Measurements from ENCODE around the gene CDH13.

The CDH13 gene

GRCh38 chr16:82830944-82831343 lies 204.2 kb downstream of the CDH13 start:
- Histone ChIP-seq H3K27ac (ENCODE audit: extremely low read depth, low read depth, low read length) (no peak overlapping the region), H3K4me1 (ENCODE audit: control insufficient read depth, insufficient read depth, low read length) (no peaks in the 10 kb centered on the region), H3K4me3 (ENCODE audit: low read depth, low read length) (no peak overlapping the region), H3K9me3 (ENCODE audit: control insufficient read depth, insufficient read depth, low read depth, low read length) (no peaks in the 10 kb centered on the region), H3K36me3 (ENCODE audit: control insufficient read depth in 2 of 2, insufficient read depth in 1 of 2, low read length in 2 of 2) (no peaks in the 10 kb centered on the region)
- ChIA-PET CTCF (no interaction called here), POLR2A (no interaction called here)
- TF ChIP-seq, protein P1, sequence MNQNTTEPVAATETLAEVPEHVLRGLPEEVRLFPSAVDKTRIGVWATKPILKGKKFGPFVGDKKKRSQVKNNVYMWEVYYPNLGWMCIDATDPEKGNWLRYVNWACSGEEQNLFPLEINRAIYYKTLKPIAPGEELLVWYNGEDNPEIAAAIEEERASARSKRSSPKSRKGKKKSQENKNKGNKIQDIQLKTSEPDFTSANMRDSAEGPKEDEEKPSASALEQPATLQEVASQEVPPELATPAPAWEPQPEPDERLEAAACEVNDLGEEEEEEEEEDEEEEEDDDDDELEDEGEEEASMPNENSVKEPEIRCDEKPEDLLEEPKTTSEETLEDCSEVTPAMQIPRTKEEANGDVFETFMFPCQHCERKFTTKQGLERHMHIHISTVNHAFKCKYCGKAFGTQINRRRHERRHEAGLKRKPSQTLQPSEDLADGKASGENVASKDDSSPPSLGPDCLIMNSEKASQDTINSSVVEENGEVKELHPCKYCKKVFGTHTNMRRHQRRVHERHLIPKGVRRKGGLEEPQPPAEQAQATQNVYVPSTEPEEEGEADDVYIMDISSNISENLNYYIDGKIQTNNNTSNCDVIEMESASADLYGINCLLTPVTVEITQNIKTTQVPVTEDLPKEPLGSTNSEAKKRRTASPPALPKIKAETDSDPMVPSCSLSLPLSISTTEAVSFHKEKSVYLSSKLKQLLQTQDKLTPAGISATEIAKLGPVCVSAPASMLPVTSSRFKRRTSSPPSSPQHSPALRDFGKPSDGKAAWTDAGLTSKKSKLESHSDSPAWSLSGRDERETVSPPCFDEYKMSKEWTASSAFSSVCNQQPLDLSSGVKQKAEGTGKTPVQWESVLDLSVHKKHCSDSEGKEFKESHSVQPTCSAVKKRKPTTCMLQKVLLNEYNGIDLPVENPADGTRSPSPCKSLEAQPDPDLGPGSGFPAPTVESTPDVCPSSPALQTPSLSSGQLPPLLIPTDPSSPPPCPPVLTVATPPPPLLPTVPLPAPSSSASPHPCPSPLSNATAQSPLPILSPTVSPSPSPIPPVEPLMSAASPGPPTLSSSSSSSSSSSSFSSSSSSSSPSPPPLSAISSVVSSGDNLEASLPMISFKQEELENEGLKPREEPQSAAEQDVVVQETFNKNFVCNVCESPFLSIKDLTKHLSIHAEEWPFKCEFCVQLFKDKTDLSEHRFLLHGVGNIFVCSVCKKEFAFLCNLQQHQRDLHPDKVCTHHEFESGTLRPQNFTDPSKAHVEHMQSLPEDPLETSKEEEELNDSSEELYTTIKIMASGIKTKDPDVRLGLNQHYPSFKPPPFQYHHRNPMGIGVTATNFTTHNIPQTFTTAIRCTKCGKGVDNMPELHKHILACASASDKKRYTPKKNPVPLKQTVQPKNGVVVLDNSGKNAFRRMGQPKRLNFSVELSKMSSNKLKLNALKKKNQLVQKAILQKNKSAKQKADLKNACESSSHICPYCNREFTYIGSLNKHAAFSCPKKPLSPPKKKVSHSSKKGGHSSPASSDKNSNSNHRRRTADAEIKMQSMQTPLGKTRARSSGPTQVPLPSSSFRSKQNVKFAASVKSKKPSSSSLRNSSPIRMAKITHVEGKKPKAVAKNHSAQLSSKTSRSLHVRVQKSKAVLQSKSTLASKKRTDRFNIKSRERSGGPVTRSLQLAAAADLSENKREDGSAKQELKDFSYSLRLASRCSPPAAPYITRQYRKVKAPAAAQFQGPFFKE (tag by site-specific recombination; IDR thresholded peaks at IDR 0.05; ENCODE audit: borderline replicate concordance) = no peak
- TF ChIP-seq ZNF133 (tag by site-specific recombination; IDR thresholded peaks at IDR 0.05) (no peak), ZNF585B (tag by site-specific recombination; IDR thresholded peaks at IDR 0.05) (no peak), ZBTB26 (tag by site-specific recombination; optimal IDR thresholded peaks at IDR 0.05) (no peak), ZNF138 (tag by site-specific recombination; IDR thresholded peaks at IDR 0.05; ENCODE audit: borderline replicate concordance) (no peak), ZNF132 (tag by site-specific recombination; IDR thresholded peaks at IDR 0.05; ENCODE audit: borderline replicate concordance) (no peak), SCRT1 (tag by site-specific recombination; IDR thresholded peaks at IDR 0.05; ENCODE audit: borderline replicate concordance) (no peak), MZF1 (tag by site-specific recombination; IDR thresholded peaks at IDR 0.05; ENCODE audit: borderline replicate concordance) (no peak), ZNF510 (tag by site-specific recombination; IDR thresholded peaks at IDR 0.05; ENCODE audit: insufficient replicate concordance) (no peak), ZNF302 (tag by site-specific recombination; IDR thresholded peaks at IDR 0.05; ENCODE audit: low read depth) (no peak), ZNF10 (tag by site-specific recombination; IDR thresholded peaks at IDR 0.05) (no peak), EGR2 (tag by site-specific recombination; IDR thresholded peaks at IDR 0.05; ENCODE audit: low read depth) (no peak), ZBTB44 (tag by site-specific recombination; IDR thresholded peaks at IDR 0.05) (no peak), ZNF843 (tag by site-specific recombination; IDR thresholded peaks at IDR 0.05) (no peak)
- TF ChIP-seq, protein P2, sequence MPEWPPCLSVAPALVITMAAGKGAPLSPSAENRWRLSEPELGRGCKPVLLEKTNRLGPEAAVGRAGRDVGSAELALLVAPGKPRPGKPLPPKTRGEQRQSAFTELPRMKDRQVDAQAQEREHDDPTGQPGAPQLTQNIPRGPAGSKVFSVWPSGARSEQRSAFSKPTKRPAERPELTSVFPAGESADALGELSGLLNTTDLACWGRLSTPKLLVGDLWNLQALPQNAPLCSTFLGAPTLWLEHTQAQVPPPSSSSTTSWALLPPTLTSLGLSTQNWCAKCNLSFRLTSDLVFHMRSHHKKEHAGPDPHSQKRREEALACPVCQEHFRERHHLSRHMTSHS (tag by site-specific recombination; IDR thresholded peaks at IDR 0.05) = no peak

DNA sequence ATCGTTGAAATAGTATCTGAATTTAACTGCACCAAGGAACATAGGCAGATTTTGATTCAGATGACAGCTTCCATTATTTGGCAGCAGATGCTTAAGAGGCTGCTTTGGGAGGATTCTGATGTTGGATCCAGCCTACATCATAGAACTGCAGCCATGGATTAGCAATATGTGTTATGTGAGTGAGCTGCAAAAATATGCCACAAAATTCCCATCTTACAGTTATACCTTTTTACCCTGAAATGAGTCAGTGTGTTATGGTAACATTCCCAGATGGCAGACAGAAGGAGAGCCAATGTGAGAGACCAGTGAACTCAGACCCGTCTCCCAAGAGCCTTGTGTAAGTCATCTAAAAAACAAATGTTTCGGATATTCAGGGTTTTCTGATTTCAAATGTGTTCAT lies 206.1 kb downstream of the CDH13 start:
- POLR2A ChIA-PET = no interaction called here
- Histone ChIP-seq H3K27ac (ENCODE audit: extremely low read depth, low read depth, low read length) (no peak overlapping the region), H3K9me3 (ENCODE audit: control insufficient read depth, insufficient read depth, low read depth, low read length) (no peaks in the 10 kb centered on the region), H3K4me1 (ENCODE audit: control insufficient read depth, insufficient read depth, low read length) (no peaks in the 10 kb centered on the region), H3K4me3 (ENCODE audit: low read depth, low read length) (no peak overlapping the region), H3K36me3 (ENCODE audit: control insufficient read depth in 2 of 2, insufficient read depth in 1 of 2, low read length in 2 of 2) (no peaks in the 10 kb centered on the region)
- CTCF ChIA-PET = no interaction called here
- TF ChIP-seq ZNF248 (tag by site-specific recombination; IDR thresholded peaks at IDR 0.05) = no peak
- TF ChIP-seq, protein P3, sequence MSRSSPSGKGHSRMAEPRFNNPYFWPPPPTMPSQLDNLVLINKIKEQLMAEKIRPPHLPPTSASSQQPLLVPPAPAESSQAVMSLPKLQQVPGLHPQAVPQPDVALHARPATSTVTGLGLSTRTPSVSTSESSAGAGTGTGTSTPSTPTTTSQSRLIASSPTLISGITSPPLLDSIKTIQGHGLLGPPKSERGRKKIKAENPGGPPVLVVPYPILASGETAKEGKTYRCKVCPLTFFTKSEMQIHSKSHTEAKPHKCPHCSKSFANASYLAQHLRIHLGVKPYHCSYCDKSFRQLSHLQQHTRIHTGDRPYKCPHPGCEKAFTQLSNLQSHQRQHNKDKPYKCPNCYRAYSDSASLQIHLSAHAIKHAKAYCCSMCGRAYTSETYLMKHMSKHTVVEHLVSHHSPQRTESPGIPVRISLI (tag by site-specific recombination; IDR thresholded peaks at IDR 0.05) = no peak
- no peak for TF ChIP-seq OSR2 (tag by site-specific recombination; IDR thresholded peaks at IDR 0.05)
- no peak for TF ChIP-seq ZBTB26 (tag by site-specific recombination; optimal IDR thresholded peaks at IDR 0.05)
- TF ChIP-seq, protein P4, sequence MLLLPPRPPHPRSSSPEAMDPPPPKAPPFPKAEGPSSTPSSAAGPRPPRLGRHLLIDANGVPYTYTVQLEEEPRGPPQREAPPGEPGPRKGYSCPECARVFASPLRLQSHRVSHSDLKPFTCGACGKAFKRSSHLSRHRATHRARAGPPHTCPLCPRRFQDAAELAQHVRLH (tag by site-specific recombination; IDR thresholded peaks at IDR 0.05) = no peak
- TF ChIP-seq, protein P2 (tag by site-specific recombination; IDR thresholded peaks at IDR 0.05) = no peak

All from HEK293 (cell line).